Gastroesophageal sphincter (tissue), 4 donors: ENCODE results near the gene LAG3. TPM values are rescaled to one million over a fixed set of nuclear protein-coding genes. Genes with fewer than 3 reads are reported as not detected.

Experiments used
- ATAC-seq: fragments of 150-250 bp; one replicate; pipeline ENCODE4 v1.9.1; 2016; ENCODE audit warnings: mild to moderate bottlenecking, moderate library complexity
- H3K27ac ChIP-seq, 4 donors: fragments of 200-600 bp; sonication (generic) in 3 of 4; 1 replicate in 3 of 4; 2 replicates in 1 of 4; pipeline ENCODE4 v1.5.1; 2016 to 2019
- H3K27me3 ChIP-seq: fragments of 200-600 bp; sonication (generic); one replicate; pipeline ENCODE4 v1.5.1; 2019
- H3K36me3 ChIP-seq, 2 donors: fragments of 200-600 bp; sonication (generic); one replicate each; pipeline ENCODE4 v1.5.1; 2019; ENCODE audit warnings: control low read depth in 1 of 2
- H3K4me1 ChIP-seq, 3 donors: fragments of 200-600 bp; sonication (generic); 1 replicate in 2 of 3; 2 replicates in 1 of 3; pipeline ENCODE4 v1.5.1; 2016 to 2019; ENCODE audit warnings: control low read depth in 2 of 3
- H3K4me3 ChIP-seq, 2 donors: fragments of 200-600 bp; sonication (generic); one replicate each; pipeline ENCODE4 v1.5.1; 2019; ENCODE audit warnings: mild to moderate bottlenecking in 1 of 2, moderate library complexity in 1 of 2
- H3K9me3 ChIP-seq, 3 donors: fragments of 200-600 bp; sonication (generic); one replicate each; pipeline ENCODE4 v1.5.1; 2017 to 2019; ENCODE audit warnings: control low read depth in 2 of 3
- EP300 ChIP-seq: sonication (generic); formaldehyde crosslinking; IDR thresholded peaks from one replicate; pipeline ENCODE4 v1.6.1; 2017; ENCODE audit warnings: antibody characterized with exemption, mild to moderate bottlenecking
- POLR2A ChIP-seq, 2 donors: fragments of 450-650 bp; IDR thresholded peaks; one replicate each; pipeline ENCODE4 v1.6.1; 2017; ENCODE audit warnings: antibody characterized with exemption in 2 of 2, mild to moderate bottlenecking in 2 of 2, moderate library complexity in 1 of 2
- POLR2AphosphoS5 ChIP-seq: sonication (generic); formaldehyde crosslinking; IDR thresholded peaks from one replicate; pipeline ENCODE4 v1.6.1; 2017; ENCODE audit warnings: antibody characterized with exemption
- WGBS, 2 donors: methylation state at CpG; one replicate each; pipeline ENCODE4 v1.1.5; 2018; ENCODE audit warnings: low coverage in 1 of 2; 5-methylcytosine and 5-hydroxymethylcytosine counted together
- total RNA-seq, 4 donors: library from RNA; depleted of rRNA; stranded (reverse); fragments of >200 nt; gene quantifications; one replicate each; pipeline ENCODE4 v1.1.0, GENCODE V29; 2016
- TF ChIP-seq, protein P1 (sequence below), 4 experiments: fragments of 200-600 bp in 2 of 4; fragments of 450-650 bp in 2 of 4; sonication (generic) in 1 of 4; IDR thresholded peaks; one replicate each; pipeline ENCODE4 v1.5.1; 2017 to 2019; ENCODE audit warnings: antibody characterized with exemption in 4 of 4, mild to moderate bottlenecking in 2 of 4, moderate library complexity in 2 of 4

LAG3 gene
- total RNA-seq, 4 donors from 2014 or later = 0.30 to 3.0 (median 1.9) TPM

DNA sequence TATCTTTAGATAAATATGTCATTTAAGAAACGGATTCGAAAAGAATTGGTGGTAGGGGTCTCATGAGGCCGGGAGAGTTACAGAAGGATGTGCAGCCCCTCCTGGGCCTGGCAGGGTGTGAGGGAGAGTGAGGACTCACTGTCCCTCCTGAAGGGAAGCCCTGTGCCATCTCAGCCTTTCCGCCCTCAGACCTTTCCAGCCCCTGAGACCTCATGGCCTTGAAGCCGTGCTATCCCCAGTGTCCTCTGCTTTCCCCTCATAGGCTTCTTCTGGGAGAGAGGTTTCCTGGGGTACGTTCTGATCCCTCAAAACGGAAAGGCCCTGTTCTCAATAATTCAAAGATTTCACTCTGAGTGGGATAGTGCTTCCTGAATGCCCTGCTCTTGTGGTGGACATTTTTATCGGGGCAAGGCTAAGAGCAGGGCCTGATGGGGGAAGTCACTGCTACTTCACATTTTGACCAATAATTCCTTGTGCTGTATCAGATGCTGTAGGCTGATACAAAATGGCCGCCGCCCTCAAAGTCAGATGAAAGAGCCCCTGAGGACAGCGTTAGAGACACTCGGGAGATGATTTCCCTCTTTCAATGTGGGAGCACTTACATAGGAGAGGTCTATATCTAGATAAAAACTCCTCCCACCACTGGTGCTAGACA lies 18.3 kb downstream of the LAG3 start:
- Histone ChIP-seq H3K4me1 (peaks cover 0 to 12% (median 3%) of the 10 kb centered on the region in 3 donors), H3K27ac (no peak overlapping the region), H3K4me3 (peak overlapping the region in 1 of 2 donors; percentile 9), H3K27me3 (no peaks in the 10 kb centered on the region), H3K36me3 (no peaks in the 10 kb centered on the region), H3K9me3 (no peaks in the 10 kb centered on the region)
- ATAC-seq = no peak
- TF ChIP-seq, protein P1, sequence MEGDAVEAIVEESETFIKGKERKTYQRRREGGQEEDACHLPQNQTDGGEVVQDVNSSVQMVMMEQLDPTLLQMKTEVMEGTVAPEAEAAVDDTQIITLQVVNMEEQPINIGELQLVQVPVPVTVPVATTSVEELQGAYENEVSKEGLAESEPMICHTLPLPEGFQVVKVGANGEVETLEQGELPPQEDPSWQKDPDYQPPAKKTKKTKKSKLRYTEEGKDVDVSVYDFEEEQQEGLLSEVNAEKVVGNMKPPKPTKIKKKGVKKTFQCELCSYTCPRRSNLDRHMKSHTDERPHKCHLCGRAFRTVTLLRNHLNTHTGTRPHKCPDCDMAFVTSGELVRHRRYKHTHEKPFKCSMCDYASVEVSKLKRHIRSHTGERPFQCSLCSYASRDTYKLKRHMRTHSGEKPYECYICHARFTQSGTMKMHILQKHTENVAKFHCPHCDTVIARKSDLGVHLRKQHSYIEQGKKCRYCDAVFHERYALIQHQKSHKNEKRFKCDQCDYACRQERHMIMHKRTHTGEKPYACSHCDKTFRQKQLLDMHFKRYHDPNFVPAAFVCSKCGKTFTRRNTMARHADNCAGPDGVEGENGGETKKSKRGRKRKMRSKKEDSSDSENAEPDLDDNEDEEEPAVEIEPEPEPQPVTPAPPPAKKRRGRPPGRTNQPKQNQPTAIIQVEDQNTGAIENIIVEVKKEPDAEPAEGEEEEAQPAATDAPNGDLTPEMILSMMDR (IDR thresholded peaks at IDR 0.05) = no peak
- TF ChIP-seq EP300 = no peak
- TF ChIP-seq POLR2A (IDR thresholded peaks at IDR 0.05) = no peak
- TF ChIP-seq POLR2AphosphoS5 = no peak
- 82 to 90% methylated on average over 2 to 11 of the region's 12 CpGs for WGBS, 2 donors

DNA sequence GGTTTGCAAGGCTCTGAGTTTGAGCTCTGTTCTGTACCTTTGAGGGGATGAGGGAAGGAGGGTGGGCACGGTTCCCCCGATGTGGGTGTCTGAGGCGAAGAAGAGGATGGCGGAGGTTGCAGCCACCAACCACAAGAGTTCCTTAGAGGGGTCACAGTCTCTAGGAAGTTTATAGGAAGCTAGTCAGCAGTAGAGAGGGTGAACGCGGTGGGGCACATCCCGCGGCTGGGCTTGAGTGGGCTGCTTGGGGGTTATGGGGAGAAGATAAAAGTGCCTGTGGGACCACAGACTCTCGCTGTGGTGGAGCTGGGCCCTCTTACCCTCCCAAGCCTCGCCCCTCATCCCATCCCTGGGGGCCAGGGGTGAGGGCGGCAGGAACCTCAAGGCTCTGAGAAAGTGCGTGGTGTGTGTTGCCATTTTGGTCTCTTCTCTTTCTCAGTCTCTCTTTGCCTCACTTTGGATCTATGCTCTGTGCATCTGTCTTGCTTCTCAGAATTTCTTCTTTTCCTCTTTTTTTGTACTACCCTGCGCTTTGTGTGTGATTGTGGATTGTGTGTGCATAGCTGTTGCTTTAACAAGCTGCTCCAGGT lies 19.7 kb downstream of the LAG3 start:
- H3K27ac ChIP-seq = peak overlapping the region in 1 of 4 donors; percentile 28
- 75 to 86% methylated on average over 3 to 12 of the region's 13 CpGs for WGBS, 2 donors

DNA sequence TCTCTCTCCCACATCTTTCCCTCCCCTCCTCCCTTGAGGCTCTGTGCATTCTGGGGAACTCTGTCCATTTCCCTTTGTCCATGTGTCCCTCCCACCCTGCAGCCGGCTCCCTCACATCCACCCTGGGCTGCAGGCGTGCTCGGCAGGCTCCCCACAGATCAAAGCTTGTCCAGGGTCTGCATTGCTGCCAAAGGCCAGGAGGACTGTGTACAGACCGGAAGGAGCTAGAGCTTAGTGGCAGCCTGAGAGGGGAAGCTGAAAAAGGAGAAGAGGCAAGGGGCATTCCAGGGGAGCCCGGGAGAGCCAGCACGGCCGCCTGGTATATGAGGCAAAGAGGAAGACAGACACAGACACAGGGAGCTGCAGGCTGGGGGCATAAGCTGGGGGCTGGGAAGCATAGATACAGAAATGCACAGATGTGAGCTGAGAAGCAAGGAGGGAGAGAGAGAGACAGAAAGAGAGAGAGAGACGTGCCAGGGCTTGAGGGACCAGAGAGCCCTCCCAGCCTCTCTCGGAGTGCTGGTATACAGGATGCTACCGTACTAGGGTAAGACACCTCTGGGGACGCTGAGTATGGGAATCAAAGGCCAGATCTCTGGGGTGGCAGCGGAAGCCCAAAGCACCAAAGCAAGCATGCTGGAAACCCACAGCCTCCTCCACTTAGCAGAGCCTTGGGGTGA lies 20.3 kb downstream of the LAG3 start:
- H3K4me3 ChIP-seq = peak overlapping the region in 1 of 2 donors; percentile 2
- peak; percentile 46 for ATAC-seq
- 19% methylated on average over 10 of the region's 12 CpGs; no CpG with 5 or more reads in 1 of the 2 donors for WGBS, 2 donors
- peaks cover 0 to 12% (median 3%) of the 10 kb centered on the region in 3 donors for H3K4me1 ChIP-seq
- TF ChIP-seq, protein P1 (IDR thresholded peaks at IDR 0.05) = no peak
- no peak for TF ChIP-seq POLR2AphosphoS5
- no peak for TF ChIP-seq POLR2A (IDR thresholded peaks at IDR 0.05)
- no peak for TF ChIP-seq EP300
- H3K27me3 ChIP-seq = no peaks in the 10 kb centered on the region
- no peaks in the 10 kb centered on the region for H3K9me3 ChIP-seq
- H3K27ac ChIP-seq = peak overlapping the region in 1 of 4 donors; percentile 28
- H3K36me3 ChIP-seq = no peaks in the 10 kb centered on the region

More for the DNA sequence above, 19.7 kb downstream of the LAG3 start:
- H3K4me3 ChIP-seq = peak overlapping the region in 1 of 2 donors; percentile 2
- H3K4me1 ChIP-seq = peaks cover 0 to 12% (median 3%) of the 10 kb centered on the region in 3 donors
- TF ChIP-seq POLR2AphosphoS5 (no peak), POLR2A (IDR thresholded peaks at IDR 0.05) (no peak), EP300 (no peak)
- TF ChIP-seq, protein P1 (IDR thresholded peaks at IDR 0.05) = no peak
- no peaks in the 10 kb centered on the region for H3K27me3 ChIP-seq
- no peaks in the 10 kb centered on the region for H3K9me3 ChIP-seq
- no peak for ATAC-seq
- H3K36me3 ChIP-seq = no peaks in the 10 kb centered on the region

DNA sequence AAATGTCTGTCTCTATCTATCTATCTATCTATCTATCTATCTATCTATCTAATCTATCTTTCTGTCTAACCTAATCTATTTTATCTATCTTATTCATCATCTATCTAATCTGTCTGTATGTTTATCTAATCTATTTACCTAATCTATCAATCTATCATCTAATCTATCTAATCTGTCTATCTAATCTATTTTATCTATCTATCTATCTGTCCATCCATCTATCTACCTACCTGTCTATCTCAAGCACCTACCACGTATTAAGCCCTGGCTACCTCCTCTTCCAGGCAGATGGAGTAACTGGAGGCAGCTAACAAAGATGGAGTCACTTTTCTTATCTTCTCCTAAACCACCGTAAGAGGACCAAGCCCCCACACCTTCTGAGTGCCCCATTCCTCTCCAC lies 22.8 kb downstream of the LAG3 start:
- Histone ChIP-seq H3K36me3 (no peaks in the 10 kb centered on the region), H3K27ac (no peak overlapping the region), H3K9me3 (no peaks in the 10 kb centered on the region), H3K4me1 (peaks cover 0 to 12% (median 3%) of the 10 kb centered on the region in 3 donors), H3K4me3 (no peak overlapping the region), H3K27me3 (no peaks in the 10 kb centered on the region)
- WGBS, 2 donors = 71 to 100% methylated on average over 1 to 2 of the region's 2 CpGs
- ATAC-seq = no peak
- TF ChIP-seq, protein P1 (IDR thresholded peaks at IDR 0.05) = no peak
- no peak for TF ChIP-seq POLR2AphosphoS5
- TF ChIP-seq POLR2A (IDR thresholded peaks at IDR 0.05) = no peak
- no peak for TF ChIP-seq EP300
